HepG2 (cell line): ENCODE data around the gene TMEM221. TPM values are rescaled to one million over a fixed set of nuclear protein-coding genes. Genes with fewer than 3 reads are reported as not detected.

Experiments
- CHD2 ChIP-seq: IDR thresholded peaks from 2 replicates; pipeline ENCODE4 v1.6.1; 2011; ENCODE audit warnings: low read depth, low read length, improper control_type of control experiment
- GABPA ChIP-seq, 2 experiments: IDR thresholded peaks; 2 replicates each; pipeline ENCODE4 v1.6.1; 2011 to 2016; ENCODE audit warnings: low read depth in 2 of 2, low read length in 1 of 2, missing biosample characterization in 1 of 2, missing genetic modification characterization in 1 of 2
- HMGXB4 ChIP-seq, 2 experiments: sonication (generic) in 1 of 2; formaldehyde crosslinking in 1 of 2; IDR thresholded peaks; 2 replicates each; pipeline versions ENCODE4 v1.4.0 to v1.6.1; 2018 to 2020; ENCODE audit warnings: missing genetic modification reagents in 2 of 2, borderline replicate concordance in 1 of 2, low read depth in 1 of 2, mild to moderate bottlenecking in 1 of 2, missing biosample characterization in 1 of 2
- KLF12 ChIP-seq: sonication (generic); formaldehyde crosslinking; IDR thresholded peaks from 2 replicates; pipeline ENCODE4 v1.4.0; 2020; ENCODE audit warnings: missing genetic modification reagents, borderline replicate concordance
- MEF2D ChIP-seq: sonication (generic); formaldehyde crosslinking; IDR thresholded peaks from 2 replicates; pipeline ENCODE4 v1.5.1; 2020; ENCODE audit warnings: mild to moderate bottlenecking, missing genetic modification reagents
- NFE2 ChIP-seq: sonication (generic); formaldehyde crosslinking; IDR thresholded peaks from 2 replicates; pipeline ENCODE4 v1.4.0; 2020; ENCODE audit warnings: missing genetic modification reagents
- RCOR2 ChIP-seq: IDR thresholded peaks from 2 replicates; pipeline ENCODE4 v1.6.1; 2016; ENCODE audit warnings: missing biosample characterization, missing genetic modification reagents
- RXRB ChIP-seq: IDR thresholded peaks from 2 replicates; pipeline ENCODE4 v1.6.1; 2016; ENCODE audit warnings: borderline replicate concordance, missing genetic modification reagents, missing compliant biosample characterization
- SIN3A ChIP-seq: IDR thresholded peaks from 2 replicates; pipeline ENCODE4 v1.6.1; 2011; ENCODE audit warnings: low read depth, mild to moderate bottlenecking, control low read depth, low read length, borderline replicate concordance
- ZBTB3 ChIP-seq: sonication (generic); formaldehyde crosslinking; IDR thresholded peaks from 2 replicates; pipeline ENCODE4 v1.4.0; 2020; ENCODE audit warnings: low read depth, mild to moderate bottlenecking, moderate library complexity, missing genetic modification reagents, borderline replicate concordance
- ZBTB7B ChIP-seq: sonication (generic); formaldehyde crosslinking; IDR thresholded peaks from 2 replicates; pipeline ENCODE4 v1.4.0; 2020; ENCODE audit warnings: missing genetic modification reagents
- ZEB1 ChIP-seq: IDR thresholded peaks from 2 replicates; pipeline ENCODE4 v1.6.1; 2012; ENCODE audit warnings: mild to moderate bottlenecking, low read depth, inconsistent platforms; ENCODE audit not compliant: insufficient replicate concordance
- ZNF30 ChIP-seq: sonication (generic); formaldehyde crosslinking; IDR thresholded peaks from 2 replicates; pipeline ENCODE4 v1.5.0; 2020; ENCODE audit warnings: mild to moderate bottlenecking, missing genetic modification reagents
- ZNF646 ChIP-seq: sonication (generic); formaldehyde crosslinking; IDR thresholded peaks from 2 replicates; pipeline ENCODE4 v1.9.0; 2021; ENCODE audit warnings: mild to moderate bottlenecking, missing genetic modification reagents
- ZNF713 ChIP-seq: sonication (generic); formaldehyde crosslinking; IDR thresholded peaks from 2 replicates; pipeline ENCODE4 v1.4.0; 2020; ENCODE audit warnings: mild to moderate bottlenecking, missing genetic modification reagents
- ZNF878 ChIP-seq: sonication (generic); formaldehyde crosslinking; IDR thresholded peaks from 2 replicates; pipeline ENCODE4 v1.8.1; 2023; ENCODE audit warnings: mild to moderate bottlenecking, missing genetic modification reagents, moderate library complexity
- ZZZ3 ChIP-seq: sonication (generic); formaldehyde crosslinking; IDR thresholded peaks from 2 replicates; pipeline ENCODE4 v1.4.0; 2020; ENCODE audit warnings: missing genetic modification reagents, mild to moderate bottlenecking, borderline replicate concordance
- polyA plus RNA-seq, 8 experiments: library from polyadenylated mRNA; depleted of rRNA in 3 of 8; stranded (reverse) in 7 of 8; unstranded in 1 of 8; fragments of >200 nt; fragmentation: Illumina TruSeq in 4 of 8; extraction: Trizol in 4 of 8; gene quantifications; 2 replicates each; pipeline versions ENCODE4 v1.2.1 to v1.2.3, GENCODE V29; 2011 to 2016; ENCODE audit warnings: low read depth in 4 of 8, missing spikeins in 1 of 8, mixed read lengths in 1 of 8; ENCODE audit not compliant: insufficient read depth in 1 of 8
- total RNA-seq, 5 experiments: library from RNA; depleted of rRNA; stranded (reverse); fragments of >200 nt; fragmentation: Illumina TruSeq; extraction: Trizol; gene quantifications; 2 replicates each; pipeline ENCODE4 v1.2.3, GENCODE V29; 2016; ENCODE audit warnings: low read depth in 1 of 5
- TF ChIP-seq, protein P1 (sequence below): sonication (generic); formaldehyde crosslinking; conservative IDR thresholded peaks from 2 replicates; pipeline ENCODE4 v1.8.0; 2022; ENCODE audit warnings: low read depth, missing genetic modification reagents

Gene TMEM221
- total and polyA plus RNA-seq, 2 of the 13 experiments (the other 11 are each of a cell fraction or from before 2014, with no cell fraction given) = 0.33 to 0.77 TPM

DNA sequence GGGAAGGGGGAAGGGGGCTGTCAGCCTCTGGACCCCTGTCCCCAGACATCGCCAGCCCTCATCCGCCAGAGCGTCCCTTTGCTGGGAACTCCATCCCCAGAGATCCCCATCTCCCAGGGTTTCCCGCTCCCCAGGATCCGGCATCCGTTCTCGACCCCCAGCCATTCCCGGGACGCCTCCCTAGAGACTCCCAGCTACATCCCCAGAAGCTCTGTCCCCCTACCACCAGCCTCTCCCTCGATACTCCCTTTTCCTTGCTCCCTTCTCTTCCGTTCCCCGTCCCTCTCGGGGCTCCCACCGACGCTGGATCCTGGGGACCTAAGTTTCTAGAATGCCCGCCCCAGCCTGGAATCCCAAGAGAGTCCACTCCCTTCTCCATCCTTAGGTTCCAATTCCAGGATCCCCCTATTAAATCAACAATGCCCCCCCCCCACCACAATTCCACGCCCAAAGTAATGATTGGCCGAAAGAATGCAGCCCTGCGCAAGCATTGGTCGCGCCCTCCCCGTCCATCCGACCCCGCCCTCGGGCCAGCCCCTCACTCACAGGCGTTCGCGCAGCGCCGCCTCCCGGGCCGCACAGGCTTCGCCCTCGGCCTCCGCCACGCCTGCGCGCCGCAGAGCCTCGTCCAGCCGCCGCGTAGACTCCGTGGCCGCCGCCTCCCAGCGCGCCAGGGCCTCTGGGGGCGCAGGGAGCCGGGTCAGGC, 57.6 kb downstream of the TMEM221 start (continued):
- TF ChIP-seq HMGXB4 (CRISPR knock-in tag; IDR thresholded peaks at IDR 0.05; ENCODE audit: borderline replicate concordance in 1 of 2, low read depth in 1 of 2) (peak in 1 of 2 experiments; percentile 65; a peak in 3 of 4 replicates), ZNF878 (CRISPR knock-in tag) (no peak), RCOR2 (CRISPR knock-in tag) (no peak), SIN3A (0 out of 2 replicates have a peak, but pooled peaks have one; percentile 36), NFE2 (CRISPR knock-in tag) (no peak), ZNF646 (CRISPR knock-in tag) (no peak), RXRB (CRISPR knock-in tag) (no peak), ZNF30 (CRISPR knock-in tag) (no peak), ZEB1 (no peak), ZBTB3 (CRISPR knock-in tag) (no peak), KLF12 (CRISPR knock-in tag) (peak; percentile 66; the same call in 1 of the 2 replicates), ZNF713 (CRISPR knock-in tag) (no peak), GABPA (IDR thresholded peaks at IDR 0.05; ENCODE audit: low read depth, low read length) (no peak), GABPA (CRISPR knock-in tag; IDR thresholded peaks at IDR 0.05; ENCODE audit: low read depth) (no peak), MEF2D (CRISPR knock-in tag) (no peak), ZBTB7B (CRISPR knock-in tag) (peak; percentile 73), CHD2 (no peak), ZZZ3 (CRISPR knock-in tag) (no peak)
- TF ChIP-seq, protein P1, sequence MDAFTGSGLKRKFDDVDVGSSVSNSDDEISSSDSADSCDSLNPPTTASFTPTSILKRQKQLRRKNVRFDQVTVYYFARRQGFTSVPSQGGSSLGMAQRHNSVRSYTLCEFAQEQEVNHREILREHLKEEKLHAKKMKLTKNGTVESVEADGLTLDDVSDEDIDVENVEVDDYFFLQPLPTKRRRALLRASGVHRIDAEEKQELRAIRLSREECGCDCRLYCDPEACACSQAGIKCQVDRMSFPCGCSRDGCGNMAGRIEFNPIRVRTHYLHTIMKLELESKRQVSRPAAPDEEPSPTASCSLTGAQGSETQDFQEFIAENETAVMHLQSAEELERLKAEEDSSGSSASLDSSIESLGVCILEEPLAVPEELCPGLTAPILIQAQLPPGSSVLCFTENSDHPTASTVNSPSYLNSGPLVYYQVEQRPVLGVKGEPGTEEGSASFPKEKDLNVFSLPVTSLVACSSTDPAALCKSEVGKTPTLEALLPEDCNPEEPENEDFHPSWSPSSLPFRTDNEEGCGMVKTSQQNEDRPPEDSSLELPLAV (CRISPR knock-in tag) = no peak
